ENCODE measurements around the gene DDIT4.

DNA sequence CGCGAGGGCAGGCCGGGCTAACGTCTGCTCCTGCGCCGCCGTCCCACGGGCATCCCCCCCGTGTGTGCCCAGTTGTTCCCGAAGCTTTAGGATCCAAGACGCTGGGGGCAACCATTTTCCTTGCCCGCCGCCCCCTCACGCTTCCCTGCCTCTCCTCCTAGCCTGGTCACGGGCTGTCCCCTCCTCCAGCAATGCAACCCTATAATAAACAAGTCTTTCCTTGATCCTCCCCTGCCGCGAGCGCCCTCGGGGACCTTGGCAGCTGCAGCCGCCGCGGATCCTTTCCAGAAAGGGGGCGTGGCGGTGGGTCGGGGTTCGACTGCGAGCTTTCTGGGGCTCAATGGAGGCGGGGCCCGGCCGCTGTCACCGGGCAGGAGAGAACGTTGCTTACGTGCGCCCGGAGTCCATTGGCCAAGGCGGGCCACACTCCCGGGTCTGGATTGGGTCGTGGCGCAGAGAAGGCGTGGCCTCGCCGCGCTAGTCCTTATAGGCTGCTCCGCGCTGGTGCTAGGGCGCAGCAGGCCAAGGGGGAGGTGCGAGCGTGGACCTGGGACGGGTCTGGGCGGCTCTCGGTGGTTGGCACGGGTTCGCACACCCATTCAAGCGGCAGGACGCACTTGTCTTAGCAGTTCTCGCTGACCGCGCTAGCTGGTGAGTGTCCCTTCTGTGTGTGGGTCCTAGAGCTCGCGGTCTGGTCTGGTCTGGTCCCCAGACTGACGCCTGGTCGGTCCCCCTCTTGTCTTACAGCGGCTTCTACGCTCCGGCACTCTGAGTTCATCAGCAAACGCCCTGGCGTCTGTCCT, at the start of gene DDIT4:
- no peak for TF ChIP-seq ZNF70 (CRISPR knock-in tag; IDR thresholded peaks at IDR 0.05)
- TF ChIP-seq TCF4 (CRISPR knock-in tag; IDR thresholded peaks at IDR 0.05; ENCODE audit: borderline replicate concordance): no peak
- TF ChIP-seq ZFP30 (CRISPR knock-in tag; IDR thresholded peaks at IDR 0.05): no peak
- TF ChIP-seq, protein P1, sequence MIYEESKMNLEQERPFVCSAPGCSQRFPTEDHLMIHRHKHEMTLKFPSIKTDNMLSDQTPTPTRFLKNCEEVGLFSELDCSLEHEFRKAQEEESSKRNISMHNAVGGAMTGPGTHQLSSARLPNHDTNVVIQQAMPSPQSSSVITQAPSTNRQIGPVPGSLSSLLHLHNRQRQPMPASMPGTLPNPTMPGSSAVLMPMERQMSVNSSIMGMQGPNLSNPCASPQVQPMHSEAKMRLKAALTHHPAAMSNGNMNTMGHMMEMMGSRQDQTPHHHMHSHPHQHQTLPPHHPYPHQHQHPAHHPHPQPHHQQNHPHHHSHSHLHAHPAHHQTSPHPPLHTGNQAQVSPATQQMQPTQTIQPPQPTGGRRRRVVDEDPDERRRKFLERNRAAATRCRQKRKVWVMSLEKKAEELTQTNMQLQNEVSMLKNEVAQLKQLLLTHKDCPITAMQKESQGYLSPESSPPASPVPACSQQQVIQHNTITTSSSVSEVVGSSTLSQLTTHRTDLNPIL (CRISPR knock-in tag; IDR thresholded peaks at IDR 0.05; ENCODE audit: low read depth): no peak

Measured in SK-N-SH treated with all-trans-retinoic acid at 6 μM for 48 hours (cell line).